Stomach (tissue), 9 donors: ENCODE measurements around the gene PCSK9. TPM values are rescaled to one million over a fixed set of nuclear protein-coding genes. Genes with fewer than 3 reads are reported as not detected.
"Not testable (repeated sequence)": the region's sequence is repeated elsewhere in the genome, so short reads cannot be mapped to it uniquely, and the experiment has no call there.

Source experiments
- DNase-seq, 2 donors: peaks; one replicate each; pipeline versions ENCODE4 v3.0.0 to v3.0.0-alpha.2; 2013 to 2019
- H3K27ac ChIP-seq, 5 donors: fragments of 200-600 bp in 4 of 5; sonication (generic) in 4 of 5; one replicate each; pipeline ENCODE4 v1.5.1; 2013 to 2019; ENCODE audit warnings: mild to moderate bottlenecking in 1 of 5, moderate library complexity in 1 of 5
- H3K27me3 ChIP-seq, 3 donors: fragments of 200-600 bp; sonication (generic); one replicate each; pipeline ENCODE4 v1.5.1; 2017 to 2019; ENCODE audit warnings: mixed run types in 1 of 3
- H3K36me3 ChIP-seq, 4 donors: fragments of 200-600 bp; sonication (generic); 1 replicate in 3 of 4; 2 replicates in 1 of 4; pipeline ENCODE4 v1.5.1; 2016 to 2019
- H3K4me1 ChIP-seq, 4 donors: fragments of 200-600 bp; sonication (generic); one replicate each; pipeline ENCODE4 v1.5.1; 2016 to 2019
- H3K4me3 ChIP-seq, 4 donors: fragments of 200-600 bp; sonication (generic) in 3 of 4; one replicate each; pipeline ENCODE4 v1.5.1; 2016 to 2019; ENCODE audit warnings: mild to moderate bottlenecking in 1 of 4
- H3K9me3 ChIP-seq, 4 donors: fragments of 200-600 bp; sonication (generic); one replicate each; pipeline ENCODE4 v1.5.1; 2016 to 2019
- CTCF ChIP-seq, 7 experiments: fragments of 450-650 bp in 4 of 7; fragments of 200-600 bp in 3 of 7; sonication (generic) in 3 of 7; IDR thresholded peaks; one replicate each; pipeline ENCODE4 v1.5.1; 2016 to 2019; ENCODE audit warnings: antibody characterized with exemption in 7 of 7, control low read depth in 2 of 7, mild to moderate bottlenecking in 1 of 7
- EP300 ChIP-seq: sonication (generic); formaldehyde crosslinking; IDR thresholded peaks from one replicate; pipeline ENCODE4 v1.6.1; 2017; ENCODE audit warnings: antibody characterized with exemption
- POLR2A ChIP-seq, 4 donors: fragments of 450-650 bp; IDR thresholded peaks; one replicate each; pipeline ENCODE4 v1.6.1; 2016; ENCODE audit warnings: antibody characterized with exemption in 4 of 4, control low read depth in 2 of 4, mild to moderate bottlenecking in 1 of 4, moderate library complexity in 1 of 4
- POLR2AphosphoS5 ChIP-seq, 3 donors: sonication (generic); formaldehyde crosslinking; IDR thresholded peaks; one replicate each; pipeline ENCODE4 v1.6.1; 2016; ENCODE audit warnings: antibody characterized with exemption in 3 of 3
- WGBS, 5 donors: extraction: QIAGEN DNeasy Blood & Tissue Kit in 3 of 5; methylation state at CpG; one replicate each; pipeline versions ENCODE4 v1.1.5 to v1.1.7; 2013 to 2018; 5-methylcytosine and 5-hydroxymethylcytosine counted together
- intact Hi-C: fragments of 100-400 bp; cut with DNase I; formaldehyde crosslinking; loops from one replicate; pipeline ENCODE4 v1.15.1; 2023; ENCODE audit warnings: low total_unique reads
- polyA plus RNA-seq, 3 donors: library from polyadenylated mRNA; stranded (reverse); fragments of 200-250 nt; gene quantifications; one replicate each; pipeline ENCODE4 v1.2.3, GENCODE V29; 2013
- total RNA-seq, 5 donors: library from RNA; depleted of rRNA; stranded (reverse); fragments of >200 nt; gene quantifications; one replicate each; pipeline versions ENCODE4 v1.1.0 to v1.2.3, GENCODE V29; 2014 to 2016
- donor health status: healthy with polysubstance abuse.
- donor health status: Bipolar disorder and iron deficiency.
- donor health status: healthy.

PCSK9 gene
- total and polyA plus RNA-seq, 8 donors, result 1.1 to 26.1 (median 2.6) TPM; not detected in 2

DNA sequence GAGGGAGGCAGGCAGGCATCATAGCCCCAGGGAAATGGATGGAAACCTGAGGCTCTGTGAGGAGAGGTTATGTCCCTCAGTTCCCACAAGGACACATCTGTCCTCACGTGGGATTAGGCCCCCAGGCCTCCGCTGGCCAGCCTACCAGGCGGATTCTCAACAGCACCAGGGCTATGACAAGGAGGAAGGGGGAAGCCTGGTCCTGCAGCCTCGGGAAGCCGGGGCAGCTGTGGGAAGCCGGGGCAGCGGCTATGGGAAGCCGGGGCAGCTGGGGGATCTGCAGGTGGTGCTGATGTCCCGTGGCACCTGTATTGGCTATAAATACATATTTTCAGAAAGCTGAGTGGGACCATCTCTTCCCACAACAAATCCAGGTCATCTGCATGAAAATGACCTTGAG is 21.0 kb upstream of the PCSK9 start:
- intact Hi-C loops, result no loop called here
- WGBS, 5 donors, result 87 to 89% (median 88%) methylated on average over 9 of the region's 9 CpGs

DNA sequence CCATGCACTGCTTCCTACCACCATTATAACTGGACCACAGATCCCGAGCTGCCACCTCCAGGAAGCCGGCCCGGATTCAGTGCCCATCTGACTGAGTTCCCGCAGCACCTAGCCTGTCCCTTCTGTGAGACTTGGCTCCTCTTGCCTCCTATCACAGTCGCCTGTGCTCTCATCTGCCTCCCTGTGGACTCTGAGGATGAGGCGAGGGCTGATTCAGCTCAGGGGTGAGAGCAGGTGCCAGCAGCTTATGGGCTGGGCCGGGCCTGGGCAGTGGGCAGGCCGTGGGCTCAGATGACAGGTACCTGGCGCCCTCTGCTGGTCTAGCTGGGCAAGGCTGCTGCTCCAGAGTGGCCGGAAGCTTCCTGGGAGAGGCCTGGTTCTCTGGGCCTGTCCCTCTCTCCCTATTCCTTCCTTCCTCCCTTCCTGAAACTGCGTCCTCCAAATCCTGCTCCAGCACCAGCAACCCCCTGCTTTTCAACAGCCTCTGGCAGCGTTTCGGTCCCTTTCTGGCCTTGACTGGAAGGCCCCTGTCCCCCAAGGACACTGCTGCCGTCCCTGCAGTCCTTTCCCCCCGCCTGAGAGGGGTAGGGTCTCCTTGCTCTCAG is 17.3 kb upstream of the PCSK9 start:
- H3K4me3 ChIP-seq, result no peak overlapping the region
- H3K9me3 ChIP-seq, result no peaks in the 10 kb centered on the region
- intact Hi-C loops, result no loop called here
- DNase-seq, result peak; percentile 95
- peaks cover 0 to 24% (median 5%) of the 10 kb centered on the region in 3 donors for H3K27me3 ChIP-seq
- no peak overlapping the region for H3K27ac ChIP-seq
- TF ChIP-seq CTCF (IDR thresholded peaks at IDR 0.05) (peak in 5 of 7 experiments; percentile 67 to 85 (median 80)), EP300 (no peak), POLR2AphosphoS5 (IDR thresholded peaks at IDR 0.05) (peak in 1 of 3 donors; percentile 44), POLR2A (IDR thresholded peaks at IDR 0.05) (no peak)
- WGBS, 5 donors, result 41 to 46% (median 43%) methylated on average over 11 to 15 of the region's 15 CpGs
- no peaks in the 10 kb centered on the region for H3K36me3 ChIP-seq
- peaks cover 0 to 8% (median 3%) of the 10 kb centered on the region in 4 donors for H3K4me1 ChIP-seq

More for the DNA sequence above, 21.0 kb upstream of the PCSK9 start:
- peaks cover 0 to 50% (median 5%) of the 10 kb centered on the region in 3 donors for H3K27me3 ChIP-seq
- no peak overlapping the region for H3K27ac ChIP-seq
- H3K4me3 ChIP-seq, result no peak overlapping the region
- TF ChIP-seq POLR2AphosphoS5 (IDR thresholded peaks at IDR 0.05) (no peak), EP300 (no peak), CTCF (IDR thresholded peaks at IDR 0.05) (no peak), POLR2A (IDR thresholded peaks at IDR 0.05) (no peak)
- no peaks in the 10 kb centered on the region for H3K9me3 ChIP-seq
- H3K4me1 ChIP-seq, result peaks cover 0 to 8% (median 2%) of the 10 kb centered on the region in 4 donors
- no peaks in the 10 kb centered on the region for H3K36me3 ChIP-seq
- DNase-seq, result no peak

DNA sequence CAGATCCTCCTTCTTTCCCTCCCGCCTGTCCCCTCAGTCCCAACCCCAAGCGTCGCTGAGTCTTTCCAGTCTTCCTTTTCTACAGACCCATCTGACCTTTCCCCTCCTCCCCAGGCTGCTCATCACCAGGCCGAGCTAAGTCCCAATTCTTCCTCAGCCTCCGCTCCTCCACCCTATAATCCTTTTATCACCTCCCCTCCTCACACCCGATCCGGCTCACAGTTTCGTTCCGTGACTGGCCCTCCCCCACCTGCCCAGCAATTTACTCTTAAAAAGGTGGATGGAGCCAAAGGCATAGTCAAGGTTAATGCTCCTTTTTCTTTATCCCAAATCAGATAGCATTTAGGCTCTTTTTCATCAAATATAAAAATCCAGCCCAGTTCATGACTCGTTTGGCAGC is 15.2 kb upstream of the PCSK9 start:
- H3K4me3 ChIP-seq, intact Hi-C loops, H3K4me1 ChIP-seq, H3K27ac ChIP-seq, DNase-seq, H3K36me3 ChIP-seq, H3K9me3 ChIP-seq: not testable (repeated sequence)
- H3K27me3 ChIP-seq, result peaks cover 0 to 15% (median 0%) of the 10 kb centered on the region in 3 donors
- WGBS, 5 donors, result 77 to 89% (median 80%) methylated on average over 7 to 10 of the region's 10 CpGs

DNA sequence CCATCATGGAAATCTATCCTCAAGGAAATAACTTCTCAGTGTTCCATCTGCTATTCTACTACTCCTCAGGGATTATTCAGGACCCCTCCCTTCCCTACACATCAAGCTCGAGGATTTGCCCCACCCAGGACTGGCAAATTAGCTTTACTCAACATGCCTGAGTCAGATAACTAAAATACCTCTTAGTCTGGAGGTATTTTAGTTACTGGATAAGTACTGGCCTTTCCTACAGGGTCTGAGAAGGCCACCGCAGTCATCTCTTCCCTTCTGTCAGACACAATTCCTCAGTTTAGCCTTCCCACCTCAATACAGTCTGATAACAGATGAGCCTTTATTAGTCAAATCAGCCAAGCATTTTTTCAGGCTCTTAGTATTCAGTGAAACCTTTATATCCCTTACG is 12.7 kb upstream of the PCSK9 start:
- H3K27ac ChIP-seq, H3K9me3 ChIP-seq, H3K36me3 ChIP-seq, DNase-seq, H3K27me3 ChIP-seq, intact Hi-C loops, H3K4me3 ChIP-seq, H3K4me1 ChIP-seq: not testable (repeated sequence)
- WGBS, 5 donors, result 65 to 91% (median 78%) methylated on average over 3 of the region's 3 CpGs

DNA sequence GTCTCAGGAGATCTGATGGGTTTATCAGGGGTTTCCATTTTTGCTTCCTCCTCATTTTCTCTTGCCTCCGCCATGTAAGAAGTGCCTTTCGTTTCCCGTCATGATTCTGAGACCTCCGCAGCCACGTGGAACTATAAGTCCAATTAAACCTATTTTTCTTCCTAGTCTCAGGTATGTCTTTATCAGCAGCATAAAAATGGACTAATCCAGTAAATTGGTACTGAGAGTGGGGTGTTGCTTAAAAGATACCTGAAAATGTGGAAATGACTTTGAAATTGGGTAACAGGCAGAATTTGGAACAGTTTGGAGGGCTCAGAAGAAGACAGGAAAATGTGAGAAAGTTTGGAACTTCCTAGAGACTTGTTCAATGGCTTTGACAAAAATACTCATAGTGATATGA is 8.2 kb upstream of the PCSK9 start:
- H3K4me3 ChIP-seq, H3K27ac ChIP-seq, DNase-seq, H3K9me3 ChIP-seq, H3K36me3 ChIP-seq, H3K4me1 ChIP-seq, intact Hi-C loops: not testable (repeated sequence)
- peaks cover 0 to 40% (median 0%) of the 10 kb centered on the region in 3 donors for H3K27me3 ChIP-seq
- WGBS, 5 donors, result 94 to 98% (median 97%) methylated on average over 5 of the region's 5 CpGs

DNA sequence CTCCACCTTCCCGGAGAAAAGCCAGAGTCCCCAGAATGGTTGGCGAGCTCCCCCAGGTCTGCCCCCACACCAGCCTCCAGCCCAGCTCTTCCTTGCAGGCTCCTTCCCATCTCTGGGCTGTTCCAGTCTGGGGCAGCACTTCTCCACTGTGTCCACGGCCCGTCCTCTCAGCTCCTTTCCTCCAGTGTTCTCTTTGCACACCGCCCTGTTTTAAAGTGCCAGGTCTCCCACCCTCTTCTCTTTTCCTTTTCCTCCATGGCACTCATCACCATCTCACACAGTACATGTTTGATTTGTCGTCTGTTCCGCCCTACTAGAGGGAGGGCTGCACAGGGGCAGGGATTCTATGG is 6.1 kb upstream of the PCSK9 start:
- intact Hi-C loops, result no loop called here
- H3K27ac ChIP-seq, result no peak overlapping the region
- no peak overlapping the region for H3K4me3 ChIP-seq
- H3K36me3 ChIP-seq, result no peaks in the 10 kb centered on the region
- DNase-seq, result no peak
- no peaks in the 10 kb centered on the region for H3K9me3 ChIP-seq
- no peak for TF ChIP-seq POLR2A (IDR thresholded peaks at IDR 0.05)
- no peak for TF ChIP-seq EP300
- 79 to 96% (median 84%) methylated on average over 7 of the region's 7 CpGs for WGBS, 5 donors
- peaks cover 0 to 5% (median 0%) of the 10 kb centered on the region in 4 donors for H3K4me1 ChIP-seq
- peaks cover 0 to 62% (median 5%) of the 10 kb centered on the region in 3 donors for H3K27me3 ChIP-seq
